GM12891 (cell line): ENCODE measurements around the gene STYXL1.

Experiments
- POLR2A ChIP-seq: IDR thresholded peaks from 2 replicates; pipeline ENCODE4 v1.6.1; 2011; ENCODE audit warnings: low read depth, low read length, control low read depth
- POLR2AphosphoS5 ChIP-seq: IDR thresholded peaks from 2 replicates; pipeline ENCODE4 v1.6.1; 2011; ENCODE audit warnings: low read depth, low read length, control low read depth
- SPI1 ChIP-seq: IDR thresholded peaks from 2 replicates; pipeline ENCODE4 v1.6.1; 2011; ENCODE audit warnings: low read depth, low read length, control low read depth
- TAF1 ChIP-seq: IDR thresholded peaks from 2 replicates; pipeline ENCODE4 v1.6.1; 2011; ENCODE audit warnings: low read depth, low read length, control low read depth

- TF ChIP-seq POLR2AphosphoS5 (peak; percentile 36; the same call in 1 of the 2 replicates), POLR2A (no peak), TAF1 (no peak), SPI1 (no peak)
Observed at GRCh38 chr7:76053461-76053860, 5.7 kb upstream of the STYXL1 start.
